A172 (cell line): ENCODE data around the gene AQP3. TPM values are rescaled to one million over a fixed set of nuclear protein-coding genes. Genes with fewer than 3 reads are reported as not detected.
A peak's percentile ranks its signal among the peaks of the same experiment; 100 is the strongest.
"Not testable (repeated sequence)": the region's sequence is repeated elsewhere in the genome, so short reads cannot be mapped to it uniquely, and the experiment has no call there.

Experiments
- DNase-seq: peaks from one replicate; pipeline ENCODE4 v3.0.0-alpha.2; 2015; ENCODE audit warnings: low spot score
- total RNA-seq: library from RNA; depleted of rRNA; stranded (reverse); fragments of >200 nt; shearing (Covaris generic); gene quantifications from 2 replicates; pipeline ENCODE4 v1.2.3, GENCODE V29; 2014; rRNA removed

The AQP3 gene
- 0.79 and 2.2 TPM in 2 replicates for total RNA-seq

DNA sequence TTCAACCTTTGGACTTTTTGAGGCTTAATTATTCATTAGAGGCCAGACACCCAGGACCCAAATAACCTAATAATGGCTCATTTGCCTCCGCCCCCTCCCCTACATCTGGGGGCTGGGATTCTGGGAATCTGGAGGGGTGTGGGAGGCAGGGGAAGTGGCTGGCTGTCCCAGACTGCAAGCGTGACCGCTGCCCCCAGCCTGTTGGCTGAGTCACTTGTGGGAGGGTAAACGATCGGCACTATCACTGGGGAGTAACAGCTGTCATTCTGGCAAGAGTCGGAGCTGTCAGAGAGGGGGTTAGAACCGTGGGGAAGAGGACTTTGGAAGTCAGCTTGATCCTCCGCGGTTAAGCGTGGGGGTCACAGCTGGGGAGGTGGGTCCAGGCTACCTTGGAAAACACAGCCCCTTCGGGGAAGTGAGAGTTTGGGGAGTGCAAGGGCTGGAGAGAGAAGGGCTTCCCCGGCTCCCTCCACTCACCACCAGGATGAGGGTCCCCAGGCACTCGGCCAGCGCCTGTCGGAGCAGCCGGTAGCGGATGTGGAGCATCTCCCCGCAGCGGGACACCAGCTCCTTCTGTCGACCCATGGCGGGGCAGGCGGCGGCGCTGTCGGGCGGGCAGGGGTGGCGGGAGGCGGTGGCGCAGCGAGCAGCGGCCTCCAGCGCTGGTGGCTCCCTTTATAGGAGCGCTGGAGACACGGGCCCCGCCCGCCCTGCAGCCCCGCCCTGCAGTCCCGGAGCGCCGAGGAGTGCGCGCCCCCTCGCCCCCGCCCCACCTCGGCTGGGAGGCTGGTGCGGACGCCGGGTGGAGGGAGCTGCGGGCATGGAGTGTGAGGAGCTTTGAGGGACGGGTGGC lies at the start of gene AQP3:
AQP3 (minus strand) TSS at position 648 of the 853 bp plus-strand sequence; CDS start at position 585, 63 bp downstream.
- peak; percentile 36 for DNase-seq

DNA sequence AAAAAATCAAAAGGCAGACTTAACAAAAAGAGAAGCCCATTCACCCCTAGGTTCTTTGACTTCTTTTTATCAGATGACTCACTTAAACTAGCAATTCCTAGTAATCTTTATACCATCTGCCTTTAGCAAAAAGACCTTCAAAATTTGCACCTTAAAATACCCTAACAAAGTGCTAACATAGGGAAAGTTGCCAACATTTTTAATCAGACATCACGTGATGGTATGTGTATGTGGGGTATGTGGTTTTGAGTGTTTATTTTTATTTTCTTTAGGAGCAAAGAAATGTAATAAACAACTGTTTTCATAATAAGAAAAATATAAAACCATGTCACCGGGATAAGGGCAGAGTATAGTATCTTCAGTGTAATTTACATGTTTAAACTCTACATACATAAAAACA lies 46.4 kb upstream of the AQP3 start:
- not testable (repeated sequence) for DNase-seq

DNA sequence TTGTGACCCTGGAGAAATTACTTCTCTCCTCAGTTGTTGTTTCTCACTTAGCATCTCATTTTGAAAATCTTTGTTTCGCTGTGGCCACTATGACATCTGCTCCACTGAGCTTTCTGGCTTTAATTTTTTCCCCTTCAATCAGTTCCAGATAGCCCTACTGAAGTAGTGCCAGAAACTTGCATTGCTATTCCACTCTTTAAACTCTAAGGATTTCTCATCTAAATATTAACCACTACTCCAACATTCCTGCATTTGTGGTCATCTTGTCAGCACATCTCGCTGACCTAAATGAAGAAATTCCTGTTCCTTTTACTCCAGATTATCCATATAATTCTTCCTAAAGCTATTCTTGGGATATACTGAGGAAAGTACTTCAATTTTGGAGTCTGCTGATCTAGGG lies 41.7 kb upstream of the AQP3 start:
- DNase-seq = no peak

DNA sequence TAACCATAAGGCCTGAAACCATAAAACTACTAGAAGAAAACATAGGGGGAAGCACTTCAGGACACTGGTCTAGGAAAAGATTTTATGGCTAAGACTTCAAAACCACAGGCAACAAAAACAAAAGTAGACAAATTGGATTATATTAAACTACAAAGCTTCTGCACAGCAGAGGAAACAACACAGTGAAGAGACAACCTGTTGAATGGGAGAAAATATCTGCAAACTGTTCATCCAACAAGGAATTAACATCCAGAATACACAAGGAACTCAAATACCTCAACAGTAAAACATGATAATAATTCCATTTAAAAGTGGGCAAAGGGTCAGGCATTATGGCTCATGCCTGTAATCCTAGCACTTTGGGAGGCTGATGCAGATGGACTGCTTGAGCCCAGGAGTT lies 37.9 kb upstream of the AQP3 start:
- not testable (repeated sequence) for DNase-seq

DNA sequence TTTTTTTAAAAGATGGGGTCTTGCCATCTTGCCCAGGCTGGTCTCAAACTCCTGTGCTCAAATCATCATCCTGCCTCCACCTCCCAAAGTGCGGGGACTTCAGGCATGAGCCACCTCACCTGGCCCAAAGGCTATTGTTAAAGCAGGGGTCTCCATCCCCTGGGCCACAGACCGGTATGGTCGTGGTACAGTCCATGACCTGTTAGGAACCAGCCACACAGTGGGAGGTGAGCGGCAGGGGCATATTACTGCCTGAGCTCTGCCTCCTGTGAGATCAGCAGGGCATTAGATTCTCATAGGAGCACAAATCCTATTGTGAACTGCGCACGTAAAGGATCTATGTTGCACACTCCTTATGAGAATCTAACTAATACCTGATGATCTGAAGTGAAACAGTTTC lies 33.6 kb upstream of the AQP3 start:
- DNase-seq = no peak

DNA sequence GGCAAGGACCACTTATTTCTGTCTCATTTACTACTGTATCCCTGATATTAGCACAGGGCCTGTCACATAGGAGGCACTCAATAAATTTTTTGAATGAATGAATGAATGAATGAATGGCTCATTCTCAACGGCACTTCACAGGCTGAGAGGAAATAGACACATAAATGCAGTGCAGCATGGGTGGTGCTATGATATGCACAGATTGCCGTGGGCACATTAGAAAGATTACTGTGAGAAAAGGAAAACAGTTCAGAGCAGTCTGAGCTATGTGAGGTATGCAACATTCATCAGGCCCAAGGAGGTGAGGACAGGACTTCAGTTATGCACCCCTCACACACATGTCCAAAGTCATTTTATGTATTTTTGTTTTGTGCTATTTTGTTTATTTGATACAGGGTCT lies 32.7 kb upstream of the AQP3 start:
- DNase-seq = no peak

DNA sequence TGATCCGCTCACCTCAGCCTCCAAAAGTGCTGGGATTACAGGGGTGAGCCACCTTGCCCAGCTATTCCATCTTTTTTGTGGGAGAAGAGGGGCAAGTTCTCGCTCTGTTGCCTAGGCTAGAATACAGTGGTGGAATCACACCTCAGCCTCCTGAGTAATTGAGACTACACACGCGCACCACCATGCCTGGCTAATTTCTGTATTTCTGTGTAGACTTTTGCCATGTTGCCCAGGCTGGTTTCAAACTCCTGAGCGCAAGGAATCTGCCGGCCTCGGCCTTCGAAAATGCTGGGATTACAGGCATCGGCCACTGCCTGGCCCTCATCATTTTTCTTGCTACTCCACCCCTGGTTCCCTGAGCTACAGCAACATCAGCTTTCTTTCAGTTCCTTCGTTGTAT lies 29.1 kb upstream of the AQP3 start:
- no peak for DNase-seq

DNA sequence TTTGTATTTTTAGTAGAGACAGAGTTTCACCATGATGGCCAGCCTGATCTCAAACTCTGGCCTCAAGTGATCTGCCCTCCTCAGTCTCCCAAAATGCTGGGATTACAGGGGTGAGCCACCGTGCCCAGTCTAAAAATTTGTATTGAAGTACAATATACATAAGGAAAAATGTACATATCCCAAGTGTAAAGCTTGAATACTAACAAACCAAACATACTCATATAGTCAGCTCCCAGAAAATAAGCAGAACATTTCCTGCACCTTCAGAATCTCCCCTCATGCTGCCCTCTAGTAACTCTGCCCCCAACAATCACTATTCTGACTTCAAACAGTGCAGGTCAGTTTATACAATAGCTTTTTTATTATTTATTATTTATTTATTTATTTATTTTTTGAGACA lies 28.0 kb upstream of the AQP3 start:
- no peak for DNase-seq

DNA sequence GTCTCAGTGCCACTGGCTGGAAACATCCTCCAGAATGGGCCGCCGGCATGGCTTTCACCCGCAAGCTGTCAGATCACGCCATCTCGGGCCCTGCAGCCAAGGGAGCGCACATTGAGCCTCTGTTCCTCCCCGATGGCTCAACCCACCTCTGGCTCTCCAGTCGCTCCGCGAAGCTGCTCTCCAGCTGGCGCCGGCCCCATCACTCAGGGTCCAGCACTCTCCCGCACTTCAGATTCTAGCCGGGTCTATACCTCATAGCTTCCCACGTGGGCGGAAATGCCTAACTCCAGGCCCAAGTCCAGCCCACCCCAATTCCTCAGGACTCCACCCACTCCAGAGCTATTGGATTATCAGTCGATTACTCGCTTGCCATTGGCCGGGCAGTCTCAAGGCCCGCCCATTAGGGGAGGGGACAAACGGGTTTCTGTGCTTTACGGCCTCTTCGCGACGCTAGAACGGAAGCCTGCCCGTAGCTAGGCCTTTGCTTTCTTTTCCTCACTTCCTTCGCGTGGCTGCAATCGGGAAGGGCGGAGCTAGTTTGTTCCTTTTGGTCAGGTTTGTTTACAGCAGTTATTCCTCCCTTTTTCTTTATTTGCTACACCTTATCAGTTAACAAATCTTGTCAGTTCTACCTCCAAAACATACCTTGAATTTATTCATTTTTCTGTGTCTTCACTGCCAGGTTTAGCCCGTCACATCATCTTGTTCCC lies 26.4 kb upstream of the AQP3 start, which contains the start of gene NOL6:
NOL6 (minus strand) TSS at position 282 of the 710 bp plus-strand sequence; CDS start at position 200, 82 bp downstream.
- DNase-seq = peak; percentile 98

DNA sequence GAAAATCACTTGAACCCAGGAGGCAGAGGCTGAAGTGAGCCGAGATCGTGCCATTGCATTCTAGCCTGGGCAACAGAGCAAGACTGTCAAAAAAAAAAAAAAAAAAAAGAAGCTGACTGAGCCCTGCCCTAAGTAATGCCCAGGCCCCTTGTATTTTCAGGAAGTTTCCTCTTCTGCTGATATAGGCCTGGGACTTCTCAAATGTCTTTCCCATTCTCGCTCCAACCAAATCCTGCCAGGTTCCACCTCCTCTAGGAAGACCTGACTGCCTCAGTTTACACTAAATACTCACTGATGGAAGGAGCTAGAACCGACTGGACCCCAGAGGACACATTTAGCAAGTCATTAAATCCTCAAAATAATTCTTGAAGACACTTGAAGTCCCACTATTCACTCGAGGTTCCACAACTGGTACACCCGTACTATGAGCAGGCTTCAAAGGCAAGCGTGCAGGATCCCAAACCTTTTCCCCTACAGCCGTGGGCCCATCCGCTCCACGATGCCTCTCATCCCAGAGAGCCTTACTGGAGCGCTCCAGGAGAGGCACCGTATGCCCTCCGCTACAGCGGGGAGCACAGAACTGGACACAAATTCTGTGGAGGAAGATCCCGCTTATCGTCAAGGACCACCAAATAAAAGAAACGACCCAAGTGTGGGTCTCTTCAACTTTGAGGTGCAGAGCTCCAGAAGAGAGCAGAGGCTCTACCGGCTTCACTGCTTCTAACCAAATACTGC lies 25.7 kb upstream of the AQP3 start:
- DNase-seq = no peak

DNA sequence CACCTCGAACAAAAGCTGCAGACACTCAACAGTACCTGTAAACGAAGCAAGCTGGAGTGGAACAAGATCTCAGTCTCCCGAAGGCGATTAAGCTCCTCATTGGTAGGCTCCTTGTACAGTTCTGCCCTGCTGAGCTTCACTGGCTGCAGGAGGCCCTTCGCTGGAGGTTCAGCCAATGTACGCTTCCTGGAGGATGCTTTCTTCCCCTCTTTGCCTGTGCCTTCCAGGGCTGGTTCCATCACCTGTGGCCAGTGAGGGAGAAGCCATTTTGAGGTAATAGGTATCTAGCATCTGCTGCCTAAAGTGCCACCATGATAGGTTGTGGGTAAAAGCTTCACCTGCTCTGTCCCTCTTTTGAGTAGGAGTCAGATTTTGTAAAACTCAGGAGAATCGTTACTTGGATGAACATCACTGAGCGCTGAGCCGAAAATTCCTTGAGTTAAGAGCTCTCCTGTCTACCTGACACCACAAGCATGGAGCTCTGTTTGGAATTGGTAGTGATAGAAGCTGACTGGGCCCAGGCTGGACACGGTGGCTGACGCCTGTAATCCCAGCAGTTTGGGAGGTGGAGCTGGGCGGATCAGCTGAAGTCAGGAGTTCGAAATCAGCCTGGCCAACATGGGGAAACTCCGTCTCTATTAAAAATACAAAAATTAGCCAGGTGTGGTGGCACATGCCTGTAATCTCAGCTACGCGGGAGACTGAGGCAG lies 24.9 kb upstream of the AQP3 start:
- DNase-seq = no peak

DNA sequence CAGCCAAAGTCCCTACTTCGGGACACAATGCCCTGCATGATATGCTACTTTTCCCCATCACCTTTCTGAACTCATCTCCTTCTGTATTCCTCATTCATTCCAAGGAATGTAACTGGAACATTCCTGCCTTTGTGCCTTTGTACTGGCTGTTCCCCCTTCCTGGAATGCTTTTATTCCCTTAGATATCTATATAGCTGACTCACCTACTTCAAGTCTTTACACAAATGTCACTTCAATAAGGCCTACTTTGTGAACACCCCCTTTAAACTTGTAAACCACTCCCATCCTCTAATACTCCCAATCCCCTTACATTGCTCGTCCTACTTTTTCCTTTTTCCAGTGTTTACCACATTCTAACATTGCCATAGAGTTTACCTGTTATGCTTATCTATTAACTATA lies 24.0 kb upstream of the AQP3 start:
- DNase-seq = no peak

DNA sequence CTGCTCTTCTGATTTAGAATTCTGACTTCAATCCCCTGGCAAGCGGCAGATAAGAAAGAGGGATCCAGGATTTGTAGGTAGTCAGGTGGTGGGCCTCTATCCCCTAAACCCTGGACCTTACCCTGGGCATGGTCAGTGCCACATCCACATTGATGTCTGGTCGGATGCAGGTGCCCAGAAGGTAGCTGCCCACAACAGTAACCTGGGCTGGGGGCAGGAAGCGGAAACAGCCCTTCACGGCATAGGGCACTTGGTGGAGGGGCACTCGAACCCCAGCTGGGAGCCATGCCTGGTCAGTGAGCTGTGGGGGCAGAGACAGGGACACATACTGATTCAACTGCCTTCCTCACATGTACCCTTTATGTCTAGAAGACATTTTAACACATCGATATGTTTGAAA lies 22.5 kb upstream of the AQP3 start:
- DNase-seq = no peak

DNA sequence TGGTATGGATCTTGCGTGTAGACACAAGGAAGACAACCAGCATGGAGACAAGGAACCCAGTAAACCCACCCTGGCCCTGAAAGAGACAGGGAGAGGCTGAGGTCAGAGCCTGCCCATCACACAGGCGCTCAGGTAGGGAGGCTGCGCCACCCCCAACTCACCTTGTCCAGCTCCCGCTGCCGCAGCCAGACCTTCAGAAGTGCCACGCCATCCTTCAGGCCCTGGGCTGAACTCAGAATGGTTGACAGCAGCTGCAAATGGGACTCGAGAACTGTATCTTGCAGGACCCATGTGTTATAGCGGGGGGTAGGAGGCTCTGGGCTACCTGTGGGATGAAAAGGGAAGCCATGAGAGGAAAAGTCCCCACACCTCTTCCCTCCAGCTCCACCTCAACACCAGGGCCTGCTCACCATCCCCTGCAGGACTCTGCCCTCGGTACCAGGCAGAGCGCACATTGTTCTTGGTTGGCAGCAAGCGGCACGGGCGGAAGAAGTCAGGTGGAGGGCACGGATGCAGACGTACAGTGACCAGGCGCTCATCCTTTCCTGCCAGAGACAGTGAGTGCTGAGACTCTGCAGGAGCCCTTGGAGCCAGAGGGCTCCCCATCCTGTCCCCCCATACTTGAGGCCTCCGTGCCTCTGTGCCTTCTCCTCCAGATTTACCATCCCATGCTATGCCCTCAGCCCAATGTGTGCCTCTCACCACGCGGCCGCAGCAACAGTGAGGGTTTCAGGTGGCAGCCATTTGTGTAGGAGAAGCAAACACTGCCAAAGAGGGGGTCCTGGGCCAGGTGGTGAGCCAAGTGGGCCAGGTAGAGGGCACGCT lies 21.6 kb upstream of the AQP3 start:
- no peak for DNase-seq

DNA sequence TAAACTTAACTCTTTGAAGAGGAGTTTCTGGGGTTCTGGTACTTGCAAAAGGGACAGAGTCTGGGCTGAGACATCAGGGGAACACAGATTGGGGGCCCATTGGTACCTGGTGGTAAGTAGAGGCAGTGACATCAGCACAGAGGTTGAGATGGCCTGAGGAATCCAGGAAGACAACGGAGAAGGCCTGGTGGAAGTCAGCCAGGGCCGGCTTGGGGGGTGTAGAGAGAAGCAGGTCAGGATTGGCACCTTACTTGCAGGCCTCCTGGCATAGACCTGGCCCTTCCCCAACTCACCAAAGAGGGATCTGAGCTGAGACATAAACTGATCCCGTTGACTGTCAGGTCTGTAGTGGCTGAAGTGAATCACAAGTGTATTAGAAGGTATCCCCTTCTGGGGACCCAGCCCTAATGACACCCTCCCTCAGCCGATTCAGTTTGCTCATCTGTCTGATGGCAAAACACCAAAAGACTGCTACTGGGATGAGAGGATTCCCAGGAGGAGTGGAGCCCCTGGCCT lies 20.9 kb upstream of the AQP3 start:
- no peak for DNase-seq

DNA sequence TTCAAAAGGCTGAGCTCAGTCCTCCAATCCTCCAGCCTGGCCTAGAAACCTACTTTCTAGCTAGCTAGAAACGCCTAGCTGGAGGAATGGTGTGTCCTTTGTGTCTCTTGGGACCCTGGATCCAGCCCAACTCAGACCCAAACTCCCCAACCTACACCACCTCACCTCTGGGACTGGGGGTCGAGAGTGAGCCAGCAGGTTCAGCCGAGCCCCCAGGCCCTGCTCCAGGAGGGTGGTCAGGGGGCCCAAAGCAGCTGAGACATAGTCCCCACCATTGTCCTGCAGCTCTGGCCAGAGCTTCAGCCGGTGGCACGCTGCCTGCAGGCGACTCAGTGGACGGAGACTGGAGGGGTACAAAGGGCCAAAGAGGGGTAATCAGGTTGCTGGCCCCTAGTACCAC lies 20.1 kb upstream of the AQP3 start:
- no peak for DNase-seq

DNA sequence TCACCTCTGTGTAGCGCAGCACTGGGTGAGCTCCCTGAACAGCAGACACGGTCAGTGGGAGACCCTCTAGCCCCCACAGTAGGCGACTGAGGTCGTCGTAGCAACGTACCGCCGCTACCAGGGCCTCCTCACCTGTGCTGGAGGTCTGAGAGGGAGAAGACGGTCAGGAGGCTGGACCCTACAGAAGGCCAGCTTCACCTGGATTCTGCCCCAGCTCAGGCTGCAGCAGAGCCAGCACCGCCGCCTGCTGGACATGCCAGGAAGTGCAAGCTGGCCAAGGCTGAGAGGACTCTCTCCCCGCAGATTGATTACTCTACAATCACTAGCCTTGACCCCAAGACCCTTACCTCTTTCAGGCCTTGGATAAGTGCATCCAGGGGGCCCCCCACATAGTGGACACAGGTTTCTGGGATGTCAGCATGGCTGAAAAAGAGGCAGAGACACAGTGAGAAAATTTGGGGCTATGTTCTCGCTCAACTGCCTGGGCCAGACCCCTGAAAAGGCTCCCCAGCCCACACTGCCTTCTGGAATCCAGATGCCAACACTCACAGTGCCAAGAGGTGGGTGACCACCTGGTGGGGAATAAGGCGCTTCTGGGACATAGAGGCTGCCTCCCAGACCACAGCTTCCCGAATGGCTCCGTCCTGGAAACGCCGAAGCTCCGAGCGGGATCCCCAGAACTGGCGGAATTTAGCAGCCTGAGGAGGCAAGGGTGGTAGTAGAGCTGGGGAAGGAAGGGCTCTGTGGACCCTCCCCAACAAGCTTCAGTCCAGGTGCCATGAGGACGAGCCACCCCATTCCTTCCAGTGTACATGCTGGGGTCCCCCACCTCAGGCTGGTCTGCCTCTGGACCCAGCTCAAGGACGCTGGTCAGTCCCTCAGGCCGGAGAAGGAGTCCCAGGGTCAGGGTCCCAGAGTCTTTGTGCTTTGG lies 19.4 kb upstream of the AQP3 start:
- DNase-seq = peak; percentile 13

DNA sequence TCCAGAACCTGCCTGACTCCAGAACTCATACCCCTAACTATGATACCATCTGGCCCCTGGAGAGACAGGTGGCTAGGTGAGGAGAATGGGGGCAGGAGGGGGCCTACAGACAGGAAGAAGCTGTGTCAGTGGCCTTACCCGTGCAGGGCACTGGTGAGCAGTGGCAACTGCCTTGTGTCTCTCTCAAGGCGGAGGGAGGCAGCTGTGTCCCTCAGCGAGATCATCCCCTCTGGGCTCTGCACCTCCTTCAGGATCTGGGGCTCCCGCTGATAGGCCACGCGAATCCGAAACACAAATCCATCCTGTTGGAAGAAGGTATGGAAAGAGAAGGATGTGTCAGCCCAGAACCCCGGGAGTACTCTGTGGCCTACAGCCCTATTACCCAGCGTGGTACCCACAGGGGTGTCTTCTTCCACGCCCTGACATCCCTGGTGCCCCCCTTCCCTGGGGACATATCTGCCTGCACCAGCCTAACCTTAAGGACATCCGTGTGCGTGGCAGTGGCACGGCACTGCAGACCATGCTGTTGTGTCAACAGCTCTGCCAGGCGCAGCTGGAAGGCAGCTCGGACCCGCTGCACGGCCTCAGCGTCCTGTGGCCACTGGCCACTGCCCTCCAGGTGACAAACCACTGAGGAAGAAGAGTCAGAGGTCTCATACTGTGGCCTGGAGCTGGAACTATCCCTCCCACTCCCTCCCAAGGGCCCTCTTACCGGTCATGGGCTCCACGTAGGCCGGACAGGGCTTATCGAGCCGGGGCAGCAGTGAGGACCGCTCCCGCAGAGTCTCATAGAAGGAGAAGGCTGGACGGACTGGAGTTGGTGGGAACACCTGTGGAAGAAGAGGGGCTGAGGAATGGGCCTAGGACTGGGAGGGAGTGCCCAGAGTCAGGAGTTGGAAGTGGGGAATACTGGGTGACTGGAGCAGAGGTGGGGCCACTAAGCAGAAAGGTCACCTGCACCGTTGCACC lies 18.5 kb upstream of the AQP3 start:
- no peak for DNase-seq
